HepG2 (cell line): ENCODE data around the gene BBC3. TPM values are rescaled to one million over a fixed set of nuclear protein-coding genes. Genes with fewer than 3 reads are reported as not detected.

Experiments used
- ATAC-seq: fragments of 200-7000 bp; cut with Tn5 transposase; 3 replicates; pipeline ENCODE4 v1.9.1; 2020; ENCODE audit warnings: mild to moderate bottlenecking, moderate library complexity
- BruUV-seq: library from RNA; stranded (reverse); fragments of 400-500 nt; replicated peaks from 2 replicates; lab custom pipeline; 2021; lab: Mats Ljungman, UMichigan
- CTCF ChIA-PET: fragments of 300-600 bp; formaldehyde crosslinking; extraction: SDS; loops from one replicate; lab custom pipeline; 2021; ENCODE audit warnings: low total read pairs, inconsistent platforms, low intra/inter-chr PET ratio; lab: Yijun Ruan, JAX
- POLR2A ChIA-PET: fragments of 350-600 bp; sonication (Branson Sonifier 250); formaldehyde crosslinking; loops from one replicate; lab custom pipeline; 2020; ENCODE audit warnings: antibody characterized with exemption, inconsistent platforms; lab: Yijun Ruan, JAX
- DNase-seq: peaks from one replicate; pipeline ENCODE4 v3.0.0-alpha.2; 2015; ENCODE audit warnings: low spot score
- FAIRE-seq: peaks from 3 replicates; lab custom pipeline; 2011; peaks lifted over from hg19 to GRCh38; lab: Jason Lieb, UNC
- H2AFZ ChIP-seq: one replicate; pipeline ENCODE4 v1.6.1; 2011; ENCODE audit warnings: low read length, inconsistent platforms
- H3K27ac ChIP-seq: fragments of 300-600 bp; 3 replicates; pipeline ENCODE4 v1.8.0; 2011; ENCODE audit warnings: mixed run types, mild to moderate bottlenecking, mixed read lengths, low read length, inconsistent platforms; ENCODE audit not compliant: insufficient read depth; ENCODE audit errors: extremely low read length
- H3K27me3 ChIP-seq, 2 experiments: fragments of 200-600 bp in 1 of 2; 2 replicates in 1 of 2; 3 replicates in 1 of 2; pipeline versions ENCODE4 v1.6.0 to v1.8.0; 2011; ENCODE audit warnings: low read length in 2 of 2, mild to moderate bottlenecking in 2 of 2, moderate library complexity in 2 of 2, inconsistent platforms in 1 of 2; ENCODE audit not compliant: insufficient read depth in 2 of 2, control insufficient read depth in 1 of 2
- H3K36me3 ChIP-seq, 2 experiments: fragments of 200-600 bp in 1 of 2; replicated peaks in 1 of 2; 2 replicates in 1 of 2; 3 replicates in 1 of 2; pipeline versions ENCODE4 v1.5.1 to v1.8.0; 2011; ENCODE audit warnings: low read length in 2 of 2, inconsistent platforms in 1 of 2; ENCODE audit not compliant: insufficient read depth in 2 of 2, control insufficient read depth in 1 of 2
- H3K4me1 ChIP-seq: 2 replicates; pipeline ENCODE4 v1.5.1; 2012; ENCODE audit warnings: low read length, inconsistent platforms; ENCODE audit not compliant: insufficient read depth
- H3K4me2 ChIP-seq: 2 replicates; pipeline ENCODE4 v1.6.0; 2011; ENCODE audit warnings: low read depth, low read length, inconsistent platforms
- H3K4me3 ChIP-seq, 3 experiments: fragments of 200-600 bp in 1 of 3; sonication (generic), shearing (Covaris generic) in 1 of 3; replicated peaks in 1 of 3; 2 replicates each; pipeline ENCODE4 v1.5.1; 2011 to 2016; ENCODE audit warnings: low read length in 3 of 3, inconsistent platforms in 2 of 3, low read depth in 2 of 3, mild to moderate bottlenecking in 2 of 3, control low read depth in 1 of 3, mixed read lengths in 1 of 3; ENCODE audit not compliant: insufficient read depth in 1 of 3
- H3K79me2 ChIP-seq: one replicate; pipeline ENCODE4 v1.6.1; 2011; ENCODE audit warnings: low read length, inconsistent platforms; ENCODE audit not compliant: insufficient read depth
- H3K9ac ChIP-seq: 2 replicates; pipeline ENCODE4 v1.6.0; 2011; ENCODE audit warnings: mild to moderate bottlenecking, low read depth, low read length, inconsistent platforms; ENCODE audit not compliant: insufficient read depth
- H3K9me3 ChIP-seq: 2 replicates; pipeline ENCODE4 v1.5.1; 2012; ENCODE audit warnings: mild to moderate bottlenecking, low read length
- H4K20me1 ChIP-seq: 2 replicates; pipeline ENCODE4 v1.6.0; 2011; ENCODE audit warnings: inconsistent platforms, mild to moderate bottlenecking, low read length, moderate library complexity; ENCODE audit not compliant: insufficient read depth
- AGO2 ChIP-seq: fragments of 200-400 bp; formaldehyde crosslinking; optimal IDR thresholded peaks from 2 replicates; pipeline ENCODE3; 2017; ENCODE audit warnings: mild to moderate bottlenecking, low read depth, low read length, moderate library complexity
- RBAK ChIP-seq: sonication (generic); formaldehyde crosslinking; IDR thresholded peaks from 2 replicates; pipeline ENCODE4 v1.5.1; 2020; ENCODE audit warnings: mild to moderate bottlenecking, missing genetic modification reagents
- RBFOX2 ChIP-seq: fragments of 200-400 bp; formaldehyde crosslinking; IDR thresholded peaks from 2 replicates; pipeline ENCODE4 v1.6.1; 2017; ENCODE audit warnings: low read depth, mild to moderate bottlenecking, low read length
- ZNF572 ChIP-seq: sonication (generic); formaldehyde crosslinking; IDR thresholded peaks from 2 replicates; pipeline ENCODE4 v1.5.1; 2020; ENCODE audit warnings: mild to moderate bottlenecking, missing genetic modification reagents
- ZNF839 ChIP-seq: sonication (generic); formaldehyde crosslinking; IDR thresholded peaks from 2 replicates; pipeline ENCODE4 v1.4.0; 2020; ENCODE audit warnings: missing genetic modification reagents, mild to moderate bottlenecking, borderline replicate concordance
- WGBS: methylation state at CpG from one replicate; pipeline ENCODE4 v1.1.6; 2017; ENCODE audit warnings: low lambda C conversion rate; 5-methylcytosine and 5-hydroxymethylcytosine counted together
- in situ Hi-C: cut with HindIII; loops from 2 replicates; pipeline ENCODE4 v1.10.0; 2017; ENCODE audit warnings: low pct_unique_long_range_greater_than_20kb; ENCODE audit not compliant: extremely low pct_ligation_motif_present
- intact Hi-C: fragments of 100-400 bp; cut with micrococcal nuclease; formaldehyde crosslinking; loops from one replicate; pipeline ENCODE4 v1.10.0; 2022; ENCODE audit not compliant: unreplicated experiment
- polyA plus RNA-seq, 8 experiments: library from polyadenylated mRNA; depleted of rRNA in 3 of 8; stranded (reverse) in 7 of 8; unstranded in 1 of 8; fragments of >200 nt; fragmentation: Illumina TruSeq in 4 of 8; extraction: Trizol in 4 of 8; gene quantifications; 2 replicates each; pipeline versions ENCODE4 v1.2.1 to v1.2.3, GENCODE V29; 2011 to 2016; ENCODE audit warnings: low read depth in 4 of 8, missing spikeins in 1 of 8, mixed read lengths in 1 of 8; ENCODE audit not compliant: insufficient read depth in 1 of 8
- total RNA-seq, 5 experiments: library from RNA; depleted of rRNA; stranded (reverse); fragments of >200 nt; fragmentation: Illumina TruSeq; extraction: Trizol; gene quantifications; 2 replicates each; pipeline ENCODE4 v1.2.3, GENCODE V29; 2016; ENCODE audit warnings: low read depth in 1 of 5

BBC3 gene
- total and polyA plus RNA-seq, 2 of the 13 experiments (the other 11 are each of a cell fraction or from before 2014, with no cell fraction given) = 6.1 to 8.8 TPM

DNA sequence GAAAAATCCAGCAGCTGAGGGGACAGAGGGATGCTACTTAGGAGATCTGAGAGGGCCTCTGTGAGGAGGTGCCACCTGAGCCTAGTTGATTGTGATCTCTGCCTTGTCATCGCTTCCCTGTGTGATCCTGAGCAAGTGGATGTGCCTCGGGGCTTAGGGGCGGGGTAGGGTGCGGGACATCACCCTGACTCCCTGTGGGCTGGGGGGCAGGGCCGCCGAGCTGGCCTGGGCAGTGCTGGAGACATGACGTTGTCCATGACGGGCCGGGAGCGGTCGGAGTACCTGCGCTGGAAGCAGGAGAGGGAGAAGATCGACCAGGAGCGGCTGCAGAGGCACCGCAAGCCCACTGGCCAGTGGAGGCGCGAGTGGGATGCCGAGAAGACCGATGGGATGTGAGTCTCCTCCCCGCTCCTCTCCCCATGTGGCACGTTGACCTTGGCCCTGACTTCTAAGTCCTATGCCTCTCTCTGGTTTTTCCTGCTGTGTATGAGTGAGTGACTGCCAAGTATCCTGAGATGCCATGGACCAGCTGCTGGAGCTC is 35.5 kb upstream of the BBC3 start:
- Histone ChIP-seq H3K36me3 (peaks cover 18 to 51% of the 10 kb centered on the region in 2 experiments; a peak in 4 of 5 replicates), H4K20me1 (no peaks in the 10 kb centered on the region), H3K9ac (no peak overlapping the region), H3K27ac (no peak overlapping the region), H3K27me3 (no peaks in the 10 kb centered on the region), H3K4me3 (no peak overlapping the region), H3K79me2 (no peaks in the 10 kb centered on the region), H2AFZ (no peak overlapping the region), H3K4me2 (no peak overlapping the region), H3K9me3 (no peaks in the 10 kb centered on the region), H3K4me1 (no peaks in the 10 kb centered on the region)
- intact Hi-C loops = no loop called here
- no peak for ATAC-seq
- POLR2A ChIA-PET = interaction anchor here (1.3 kb wide), 1 partner anchor 9 kb away, joined by 9 read pairs; no protein-coding TSS in a partner anchor
- no TSS peak for BruUV-seq
- CTCF ChIA-PET = no interaction called here
- in situ Hi-C loops = no loop called here
- no peak for FAIRE-seq
- TF ChIP-seq RBFOX2 = peak; percentile 41; the same call in 1 of the 2 replicates
- TF ChIP-seq RBAK (CRISPR knock-in tag) = no peak
- TF ChIP-seq AGO2 = peak; percentile 23
- TF ChIP-seq ZNF839 (CRISPR knock-in tag) = no peak
- no peak for DNase-seq
- WGBS = 96% methylated on average over 21 of the region's 21 CpGs

- no peak for DNase-seq
- no peaks in the 10 kb centered on the region for H3K9me3 ChIP-seq
- no peak overlapping the region for H3K9ac ChIP-seq
- in situ Hi-C loops = no loop called here
- 99% methylated on average over 28 of the region's 30 CpGs for WGBS
- intact Hi-C loops = no loop called here
- no peaks in the 10 kb centered on the region for H3K4me1 ChIP-seq
- BruUV-seq = no TSS peak
- H3K79me2 ChIP-seq = no peaks in the 10 kb centered on the region
- TF ChIP-seq AGO2 (peak; percentile 63), ZNF572 (CRISPR knock-in tag) (no peak), RBFOX2 (0 out of 2 replicates have a peak, but pooled peaks have one; percentile 26)
- FAIRE-seq = no peak
- no peak for ATAC-seq
- H4K20me1 ChIP-seq = no peaks in the 10 kb centered on the region
- ChIA-PET POLR2A (no interaction called here), CTCF (no interaction called here)
- H3K36me3 ChIP-seq = peaks cover 24 to 60% of the 10 kb centered on the region in 2 experiments
- no peak overlapping the region for H3K4me2 ChIP-seq
- H3K27ac ChIP-seq = no peak overlapping the region
- H3K27me3 ChIP-seq = no peaks in the 10 kb centered on the region
- H3K4me3 ChIP-seq = no peak overlapping the region
- H2AFZ ChIP-seq = no peak overlapping the region
Measured at GRCh38 chr19:47264629-47265028, 33.6 kb upstream of the BBC3 start.
